ENCODE data around the gene COA7. TPM values are rescaled to one million over a fixed set of nuclear protein-coding genes. Genes with fewer than 3 reads are reported as not detected.

The COA7 gene
- total and polyA plus RNA-seq, 10 of the 15 experiments (the other 5 are each of a cell fraction or from before 2014, with no cell fraction given): 7.5 to 20.2 (median 15.4) TPM

DNA sequence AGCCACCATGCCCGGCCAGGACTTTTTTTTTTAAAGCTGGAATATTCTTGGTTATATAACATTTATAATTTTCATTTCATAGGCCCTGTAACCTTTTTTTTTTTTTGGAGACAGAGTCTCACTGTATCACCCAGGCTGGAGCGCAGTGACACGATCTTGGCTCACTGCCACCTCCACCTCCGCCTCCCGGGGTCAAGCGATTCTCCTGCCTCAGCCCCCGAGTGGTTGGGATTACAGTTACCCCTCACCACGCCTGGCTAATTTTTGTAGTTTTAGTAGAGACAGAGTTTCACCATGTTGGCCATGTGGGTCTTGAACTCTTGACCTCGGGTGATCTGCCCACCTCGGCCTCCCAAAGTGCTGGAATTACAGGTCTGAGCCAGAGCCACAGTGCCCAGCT is 40.7 kb upstream of the COA7 start:
- SMC1A ChIA-PET (ENCODE audit: uncharacterized antibody, unreplicated experiment): no interaction called here
- Histone ChIP-seq H3K36me3 (ENCODE audit: control insufficient read depth in 2 of 2, insufficient read depth in 2 of 2, low read length in 1 of 2) (no peaks in the 10 kb centered on the region), H3K4me2 (ENCODE audit: control insufficient read depth, insufficient read depth) (no peak overlapping the region), H3K79me2 (ENCODE audit: control insufficient read depth, insufficient read depth, low read length) (peaks cover 2% of the 10 kb centered on the region), H3K4me1 (ENCODE audit: control insufficient read depth, insufficient read depth, low read length) (peaks cover 2% of the 10 kb centered on the region; the same call in 1 of the 2 replicates), H3K9ac (ENCODE audit: control insufficient read depth, insufficient read depth, low read length) (no peak overlapping the region), H2AFZ (ENCODE audit: control insufficient read depth, low read depth, low read length) (no peak overlapping the region), H4K20me1 (ENCODE audit: control insufficient read depth, insufficient read depth) (no peaks in the 10 kb centered on the region), H3K27ac (ENCODE audit: control insufficient read depth, insufficient read depth) (no peak overlapping the region), H3K9me3 (replicated peaks; ENCODE audit: control insufficient read depth, insufficient read depth, low read length) (no peaks in the 10 kb centered on the region), H3K4me3 (no peak overlapping the region), H3K27me3 (replicated peaks in 1 of 2; ENCODE audit: control insufficient read depth in 2 of 2, insufficient read depth in 2 of 2, low read length in 1 of 2) (no peaks in the 10 kb centered on the region)
- WGBS (ENCODE audit: insufficient coverage, insufficient replicate concordance, low lambda C conversion rate, missing lambda C conversion rate): 97% methylated on average over 10 of the region's 10 CpGs
- CTCF ChIA-PET: interaction anchor here (1.2 to 1.6 kb wide), 3 partner anchors 10 to 35 kb away, joined by 3 to 7 read pairs (median 4); no protein-coding TSS in a partner anchor
- POLR2A ChIA-PET: interaction anchor here (0.6 to 1.2 kb wide), 3 partner anchors 9 to 95 kb away, joined by 3 to 5 read pairs (median 5); partner anchors contain the start of gene ZYG11B
- DNase-seq (ENCODE audit: low read depth, low spot score): no peak
- ATAC-seq: no peak
- in situ Hi-C loops (cut with MboI) (no loop called here), intact Hi-C loops (cut with micrococcal nuclease; ENCODE audit: unreplicated experiment) (no loop called here)
- TF ChIP-seq EZH2 (IDR thresholded peaks at IDR 0.05; ENCODE audit: borderline replicate concordance, control insufficient read depth, low read depth, low read length) (no peak), IKZF1 (conservative IDR thresholded peaks at IDR 0.05) (no peak), LARP7 (IDR thresholded peaks at IDR 0.05) (no peak), KDM1A (IDR thresholded peaks at IDR 0.05; ENCODE audit: borderline replicate concordance) (no peak), YBX1 (IDR thresholded peaks at IDR 0.05) (no peak), MEF2A (IDR thresholded peaks at IDR 0.05; ENCODE audit: insufficient read depth, low read depth, low read length) (no peak), NFIC (IDR thresholded peaks at IDR 0.05; ENCODE audit: low read depth, low read length) (no peak)
- TF ChIP-seq, protein P1, sequence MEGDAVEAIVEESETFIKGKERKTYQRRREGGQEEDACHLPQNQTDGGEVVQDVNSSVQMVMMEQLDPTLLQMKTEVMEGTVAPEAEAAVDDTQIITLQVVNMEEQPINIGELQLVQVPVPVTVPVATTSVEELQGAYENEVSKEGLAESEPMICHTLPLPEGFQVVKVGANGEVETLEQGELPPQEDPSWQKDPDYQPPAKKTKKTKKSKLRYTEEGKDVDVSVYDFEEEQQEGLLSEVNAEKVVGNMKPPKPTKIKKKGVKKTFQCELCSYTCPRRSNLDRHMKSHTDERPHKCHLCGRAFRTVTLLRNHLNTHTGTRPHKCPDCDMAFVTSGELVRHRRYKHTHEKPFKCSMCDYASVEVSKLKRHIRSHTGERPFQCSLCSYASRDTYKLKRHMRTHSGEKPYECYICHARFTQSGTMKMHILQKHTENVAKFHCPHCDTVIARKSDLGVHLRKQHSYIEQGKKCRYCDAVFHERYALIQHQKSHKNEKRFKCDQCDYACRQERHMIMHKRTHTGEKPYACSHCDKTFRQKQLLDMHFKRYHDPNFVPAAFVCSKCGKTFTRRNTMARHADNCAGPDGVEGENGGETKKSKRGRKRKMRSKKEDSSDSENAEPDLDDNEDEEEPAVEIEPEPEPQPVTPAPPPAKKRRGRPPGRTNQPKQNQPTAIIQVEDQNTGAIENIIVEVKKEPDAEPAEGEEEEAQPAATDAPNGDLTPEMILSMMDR (IDR thresholded peaks at IDR 0.05 in 2 of 3, conservative IDR thresholded peaks at IDR 0.05 in 1 of 3; ENCODE audit: control insufficient read depth in 2 of 3, extremely low read depth in 1 of 3, insufficient read depth in 1 of 3, low read depth in 3 of 3, low read length in 3 of 3): no peak
- RAD21 ChIA-PET (ENCODE audit: unreplicated experiment): no interaction called here
- no peak for FAIRE-seq
- no TSS peak for BruUV-seq (replicated peaks)
